A673 (cell line): ENCODE data around the gene SLC44A2.

Experiments used
- EZH2 ChIP-seq: fragments of 200-600 bp; sonication (generic); IDR thresholded peaks from 2 replicates; pipeline ENCODE4 v1.6.1; 2017; ENCODE audit warnings: borderline replicate concordance, low read depth, mild to moderate bottlenecking, mixed read lengths, antibody characterized with exemption, low read length; ENCODE audit not compliant: poor library complexity, severe bottlenecking
- TF ChIP-seq, protein P1 (sequence below): fragments of 300-800, 200-600 bp; sonication (generic); conservative IDR thresholded peaks from 2 replicates; pipeline ENCODE4 v1.5.1; 2017; ENCODE audit warnings: low read depth, mild to moderate bottlenecking, antibody characterized with exemption, low read length, moderate library complexity, mixed read lengths

DNA sequence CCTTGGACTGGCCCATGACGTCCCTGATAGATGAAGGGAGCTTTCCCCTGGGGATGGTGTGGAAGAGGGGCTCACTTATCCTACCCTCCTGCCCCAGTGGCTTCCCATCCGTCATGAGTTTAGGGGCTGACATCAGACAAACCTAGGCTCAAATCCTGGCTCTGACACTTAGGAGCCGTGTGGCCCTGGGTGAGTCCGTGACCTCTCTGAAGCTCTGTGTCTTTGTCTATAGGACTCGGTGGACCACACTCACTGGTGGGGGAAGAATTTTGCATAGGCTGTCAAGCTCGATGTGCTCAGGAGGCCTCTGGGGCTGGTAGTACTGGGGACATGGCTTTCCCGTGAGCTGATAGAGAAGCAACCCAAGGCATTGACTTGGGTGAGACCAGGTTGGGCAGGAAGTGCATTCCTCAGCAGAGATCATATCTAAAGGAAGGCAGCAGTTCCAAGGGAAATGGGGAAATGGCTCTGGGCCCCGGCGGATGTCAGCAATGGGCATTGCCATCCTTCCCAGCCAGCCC is 20.8 kb upstream of the SLC44A2 start:
- TF ChIP-seq, protein P1, sequence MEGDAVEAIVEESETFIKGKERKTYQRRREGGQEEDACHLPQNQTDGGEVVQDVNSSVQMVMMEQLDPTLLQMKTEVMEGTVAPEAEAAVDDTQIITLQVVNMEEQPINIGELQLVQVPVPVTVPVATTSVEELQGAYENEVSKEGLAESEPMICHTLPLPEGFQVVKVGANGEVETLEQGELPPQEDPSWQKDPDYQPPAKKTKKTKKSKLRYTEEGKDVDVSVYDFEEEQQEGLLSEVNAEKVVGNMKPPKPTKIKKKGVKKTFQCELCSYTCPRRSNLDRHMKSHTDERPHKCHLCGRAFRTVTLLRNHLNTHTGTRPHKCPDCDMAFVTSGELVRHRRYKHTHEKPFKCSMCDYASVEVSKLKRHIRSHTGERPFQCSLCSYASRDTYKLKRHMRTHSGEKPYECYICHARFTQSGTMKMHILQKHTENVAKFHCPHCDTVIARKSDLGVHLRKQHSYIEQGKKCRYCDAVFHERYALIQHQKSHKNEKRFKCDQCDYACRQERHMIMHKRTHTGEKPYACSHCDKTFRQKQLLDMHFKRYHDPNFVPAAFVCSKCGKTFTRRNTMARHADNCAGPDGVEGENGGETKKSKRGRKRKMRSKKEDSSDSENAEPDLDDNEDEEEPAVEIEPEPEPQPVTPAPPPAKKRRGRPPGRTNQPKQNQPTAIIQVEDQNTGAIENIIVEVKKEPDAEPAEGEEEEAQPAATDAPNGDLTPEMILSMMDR = no peak
- TF ChIP-seq EZH2 = no peak
